ENCODE results near the gene SUGCT.
"Not testable (repeated sequence)": the region's sequence is repeated elsewhere in the genome, so short reads cannot be mapped to it uniquely, and the experiment has no call there.

SUGCT gene

DNA sequence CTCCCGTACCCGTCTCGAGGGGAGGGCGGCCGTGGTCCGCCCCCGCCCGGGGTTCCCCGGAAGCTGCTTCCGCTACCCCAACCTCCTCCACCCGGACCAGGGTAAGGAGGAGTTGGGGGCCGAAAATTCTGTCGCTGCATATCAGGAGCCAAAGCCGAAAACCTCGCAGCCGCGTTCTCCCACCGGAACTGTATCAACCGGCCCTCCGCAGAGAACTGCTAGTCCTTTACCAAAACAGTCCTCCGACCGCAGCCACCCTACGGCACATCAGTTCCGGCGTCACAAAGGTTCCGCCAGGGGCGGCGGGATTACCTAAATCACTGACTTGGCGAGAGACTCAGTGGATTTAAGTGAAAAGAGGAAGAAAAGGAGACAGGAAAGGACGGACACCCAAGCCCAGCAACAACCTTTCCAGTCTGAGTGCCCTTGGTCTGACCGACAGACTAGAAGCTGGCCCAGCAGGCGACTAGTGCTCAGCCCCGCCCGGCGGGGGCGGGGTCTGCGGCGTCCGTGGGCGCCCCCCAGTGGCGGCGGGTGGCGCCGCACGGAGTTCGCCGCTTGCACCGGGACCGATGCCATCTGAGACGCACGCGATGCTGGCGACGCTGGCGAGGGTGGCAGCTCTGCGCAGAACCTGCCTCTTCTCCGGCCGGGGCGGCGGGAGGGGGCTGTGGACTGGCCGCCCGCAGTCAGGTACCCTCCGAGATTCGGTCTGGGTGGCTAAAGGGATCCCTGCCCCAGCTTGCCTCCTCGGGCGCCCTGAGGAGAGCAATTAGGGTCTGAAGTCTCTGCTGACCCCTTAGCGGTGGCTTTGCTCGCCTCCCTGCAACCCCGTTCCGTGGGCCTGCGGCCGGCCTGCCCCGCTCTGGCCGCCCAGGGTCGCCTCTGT lies at the start of gene SUGCT, which contains the start of gene MPLKIP:
TSS of gene SUGCT (plus strand) at position 578 of the 889 bp plus-strand sequence.
TSS of gene MPLKIP (minus strand) at position 195 of the 889 bp plus-strand sequence. CDS start at position 140, 55 bp downstream.
- DNase-seq = peak; percentile 85

DNA sequence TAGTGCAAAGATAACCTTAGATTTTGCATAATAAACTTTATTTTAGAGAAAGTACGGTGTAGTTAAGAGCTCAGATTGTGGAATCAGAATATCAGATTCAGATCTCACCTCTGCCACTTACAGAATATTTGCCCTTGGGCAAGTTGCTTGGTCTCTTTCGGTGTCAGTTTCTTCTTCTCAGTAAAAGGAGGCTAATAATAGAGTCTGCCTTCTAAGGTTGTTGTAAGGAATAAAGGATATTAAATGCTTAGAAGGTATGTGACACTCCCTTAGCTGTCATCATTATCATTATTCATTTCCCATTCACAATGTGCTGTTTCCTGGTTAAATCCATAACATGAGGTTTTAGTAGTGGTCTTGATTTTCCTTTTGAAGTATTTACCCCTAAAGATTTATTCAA lies 42.6 kb upstream of the SUGCT start:
- no peak for DNase-seq

DNA sequence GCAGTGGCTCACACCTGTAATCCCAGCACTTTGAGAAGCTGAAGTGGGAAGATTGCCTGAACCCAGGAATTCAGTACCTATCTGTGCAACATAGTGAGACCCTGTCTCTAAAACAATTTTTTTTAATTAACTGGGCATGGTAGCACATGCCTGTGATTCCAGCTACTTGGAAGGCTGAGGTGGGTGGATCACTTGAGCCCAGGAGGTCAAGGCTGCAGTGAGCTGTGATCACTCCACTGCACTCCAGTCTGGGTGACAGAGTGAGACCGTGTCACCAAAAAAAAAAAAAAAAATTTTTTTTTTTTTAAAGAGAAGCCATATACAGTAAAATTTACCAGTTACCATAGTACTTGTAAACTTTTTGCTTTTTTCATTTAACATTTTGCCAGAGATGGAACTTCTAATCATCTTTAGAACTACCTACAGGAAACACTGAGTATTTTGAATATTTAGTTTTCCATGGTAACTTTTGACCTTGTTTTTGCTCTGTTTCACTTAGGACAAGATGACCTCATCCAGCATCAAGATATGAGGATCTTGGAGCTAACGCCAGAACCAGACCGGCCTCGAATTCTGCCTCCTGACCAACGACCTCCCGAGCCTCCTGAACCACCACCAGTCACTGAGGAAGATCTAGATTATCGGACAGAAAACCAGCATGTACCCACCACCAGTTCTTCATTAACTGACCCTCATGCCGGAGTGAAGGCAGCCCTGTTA lies 41.0 kb upstream of the SUGCT start:
- no peak for DNase-seq

DNA sequence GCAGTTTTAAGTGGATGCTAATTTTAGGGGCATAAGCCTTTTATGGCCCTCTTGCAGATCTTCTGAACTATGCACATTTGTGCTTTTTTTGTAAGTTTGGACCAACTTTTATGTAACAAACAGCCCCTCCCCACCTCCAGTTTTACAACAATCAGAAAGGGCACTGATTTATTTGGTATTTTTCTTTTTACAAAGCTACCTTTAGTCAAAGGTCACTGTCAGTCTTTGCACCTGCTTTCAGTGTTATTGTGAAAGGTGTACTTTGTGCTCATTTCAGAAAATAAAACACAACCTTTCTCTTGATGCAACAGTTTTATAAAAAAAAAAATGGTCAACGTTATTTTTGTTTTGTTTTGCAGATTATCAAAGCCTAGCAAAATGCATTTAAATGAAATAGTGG lies 39.6 kb upstream of the SUGCT start:
- DNase-seq = no peak

DNA sequence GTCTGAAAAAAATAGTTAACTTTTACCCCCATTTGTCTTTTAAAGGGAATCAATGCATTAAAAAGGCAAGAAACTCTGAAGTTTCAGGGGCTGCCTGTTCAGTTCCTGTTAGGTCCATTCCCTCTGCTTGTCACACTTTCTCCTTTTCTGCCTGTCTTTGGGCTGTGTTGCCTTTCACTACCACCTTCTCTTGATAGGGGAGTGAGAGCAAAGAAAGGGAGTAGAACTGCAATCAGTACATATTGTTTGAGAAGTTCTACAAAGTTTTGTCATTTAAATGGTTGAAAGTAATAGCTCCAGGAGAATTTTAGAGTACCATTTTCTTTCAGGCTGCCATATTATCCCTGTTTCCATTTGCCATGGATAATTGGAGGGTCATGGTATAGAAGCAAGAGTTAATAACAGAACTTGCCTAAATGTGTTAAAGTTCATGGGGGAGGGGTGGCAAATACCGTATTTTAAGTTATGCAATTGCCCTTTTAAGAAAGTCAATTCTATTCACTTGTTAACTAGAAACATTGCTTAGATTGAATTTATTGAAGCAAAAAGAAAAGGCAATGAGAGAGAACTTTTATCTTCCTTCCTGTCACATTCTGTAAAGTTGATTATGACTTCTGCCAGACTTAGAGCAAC lies 39.0 kb upstream of the SUGCT start:
- DNase-seq = no peak

DNA sequence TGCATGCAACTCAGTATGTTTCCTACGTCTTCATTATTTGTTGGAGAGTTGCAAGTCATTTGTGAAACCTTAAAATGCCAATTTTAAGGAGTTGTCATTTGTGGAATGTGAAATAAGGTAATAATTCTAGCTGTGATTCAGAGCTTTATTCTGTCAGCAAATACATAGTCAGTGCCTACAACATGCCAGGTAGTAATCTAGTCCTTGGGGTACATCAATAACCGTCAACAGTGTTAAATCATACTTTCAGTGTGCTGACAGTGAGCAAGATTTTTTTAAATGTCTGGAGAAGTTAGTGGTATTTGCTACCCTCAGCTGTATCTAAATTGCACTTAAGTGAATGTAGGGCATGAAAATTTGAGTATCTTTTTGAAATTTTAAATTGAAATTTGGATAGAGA lies 37.1 kb upstream of the SUGCT start:
- DNase-seq = no peak

DNA sequence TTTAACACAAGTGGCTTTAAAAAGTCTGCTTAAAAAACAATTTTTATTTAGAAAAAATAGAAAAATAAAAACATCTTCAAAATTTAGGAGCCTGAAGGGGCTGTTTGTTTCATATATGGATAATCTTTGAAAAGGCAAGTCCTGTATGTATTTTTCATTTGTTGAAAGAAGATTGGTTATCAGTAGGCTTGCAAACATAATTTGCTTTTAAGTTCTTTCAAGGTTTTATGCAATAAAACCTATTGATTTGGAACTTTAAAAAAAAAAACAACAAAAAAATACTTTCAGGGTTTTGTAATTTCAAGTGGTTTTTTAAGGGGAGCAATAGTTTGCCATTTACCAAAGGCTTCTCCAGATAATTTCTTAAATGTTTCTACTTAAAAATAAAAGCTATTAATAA lies 36.0 kb upstream of the SUGCT start:
- no peak for DNase-seq

DNA sequence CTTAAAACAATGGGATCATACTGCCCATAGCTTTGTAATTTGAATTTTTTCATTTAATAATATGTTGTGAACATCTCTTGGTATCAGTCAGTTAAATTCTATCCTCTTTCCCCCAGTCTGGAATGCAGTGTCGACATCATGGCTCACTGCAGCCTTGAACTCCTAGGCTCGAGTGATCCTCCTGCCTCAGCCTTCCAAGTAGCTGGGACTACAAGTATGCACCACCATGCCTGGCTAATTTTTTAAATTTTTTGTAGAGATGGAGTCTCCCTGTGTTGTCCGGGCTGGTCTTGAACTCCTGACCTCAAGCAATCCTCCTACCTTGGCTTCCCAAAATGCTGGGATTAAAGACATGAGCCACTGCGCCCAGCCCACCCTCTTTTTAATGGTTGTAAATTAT lies 35.0 kb upstream of the SUGCT start:
- no peak for DNase-seq

DNA sequence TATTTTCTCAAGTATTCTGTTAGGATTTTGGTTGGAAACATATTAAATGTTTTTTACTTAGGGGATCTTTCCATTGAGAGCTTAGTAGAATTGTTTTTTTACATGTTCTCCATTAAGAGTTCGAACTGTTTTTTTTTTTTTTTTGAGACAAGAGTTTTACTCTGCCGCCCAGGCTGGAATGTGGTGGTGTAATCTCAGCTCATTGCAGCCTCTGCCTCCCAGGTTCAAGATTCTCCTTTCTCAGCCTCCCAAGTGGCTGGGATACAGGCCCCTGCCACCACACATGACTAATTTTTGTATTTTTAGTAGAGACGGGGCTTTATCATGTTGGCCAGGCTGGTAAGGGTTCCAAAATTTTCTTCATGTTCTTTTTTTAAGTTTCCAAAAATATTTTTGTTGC lies 33.6 kb upstream of the SUGCT start:
- DNase-seq = no peak

DNA sequence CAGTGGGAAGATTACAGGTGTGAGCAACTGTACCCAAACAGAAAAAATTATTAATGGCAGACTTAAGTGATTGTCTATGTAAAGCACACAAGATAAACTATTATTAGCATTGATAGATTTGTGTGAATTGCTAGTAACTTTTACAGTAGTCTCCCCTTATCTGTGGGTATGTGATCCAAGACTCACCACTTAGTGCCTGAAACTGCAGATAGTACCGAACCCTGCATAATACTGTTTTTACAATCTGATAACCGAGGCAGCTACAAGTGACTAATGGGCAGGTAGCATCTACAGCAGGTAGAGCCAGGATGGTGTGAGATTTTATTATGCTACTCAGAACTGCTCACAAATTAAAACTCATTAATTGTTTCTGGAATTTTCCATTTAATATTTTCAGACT lies 31.9 kb upstream of the SUGCT start:
- DNase-seq = no peak

DNA sequence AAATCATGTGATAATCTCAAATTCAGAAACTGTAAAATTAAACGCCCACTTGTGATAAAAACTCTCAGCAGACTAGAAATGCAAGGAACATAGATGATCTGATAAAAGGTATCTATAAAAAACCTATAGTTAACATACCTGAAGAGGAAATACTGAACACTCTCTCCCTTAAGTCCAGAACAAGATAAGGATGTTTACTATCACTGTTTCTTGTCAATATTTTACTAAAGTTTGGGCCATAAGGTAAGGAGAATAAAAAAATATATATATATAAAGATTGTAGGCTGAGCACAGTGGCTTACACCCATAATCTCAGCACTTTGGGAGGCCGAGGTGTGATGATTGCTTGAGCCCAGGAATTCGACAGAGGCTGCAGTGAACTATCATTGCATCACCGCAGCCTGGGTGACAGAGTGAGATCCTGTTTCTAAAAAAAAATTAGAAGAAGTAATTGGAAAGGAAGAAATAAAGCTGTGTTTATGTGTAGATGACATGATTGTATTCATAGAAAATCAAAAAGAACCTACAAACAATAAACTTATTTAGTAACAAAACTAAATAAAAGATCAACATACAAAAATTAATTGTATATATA lies 28.8 kb upstream of the SUGCT start:
- no peak for DNase-seq

DNA sequence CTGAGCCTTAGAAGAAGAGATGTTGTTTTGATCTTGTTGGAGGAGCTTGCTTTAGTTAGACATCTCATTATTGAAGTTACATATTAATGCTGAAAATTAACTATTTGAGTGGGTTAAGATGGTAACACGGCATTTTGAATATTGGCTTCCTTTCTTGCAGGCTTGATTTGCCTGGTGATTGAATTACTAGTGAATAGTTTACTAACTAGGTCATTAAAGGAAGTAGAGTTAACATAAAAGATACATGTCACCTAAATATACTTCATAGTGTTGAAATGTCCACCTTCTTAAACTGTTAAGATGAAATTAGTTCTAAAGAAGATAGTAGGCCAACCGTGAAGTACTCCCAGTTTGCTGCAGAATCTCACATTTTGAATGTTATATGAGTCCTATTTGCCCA lies 18.9 kb upstream of the SUGCT start:
- no peak for DNase-seq

DNA sequence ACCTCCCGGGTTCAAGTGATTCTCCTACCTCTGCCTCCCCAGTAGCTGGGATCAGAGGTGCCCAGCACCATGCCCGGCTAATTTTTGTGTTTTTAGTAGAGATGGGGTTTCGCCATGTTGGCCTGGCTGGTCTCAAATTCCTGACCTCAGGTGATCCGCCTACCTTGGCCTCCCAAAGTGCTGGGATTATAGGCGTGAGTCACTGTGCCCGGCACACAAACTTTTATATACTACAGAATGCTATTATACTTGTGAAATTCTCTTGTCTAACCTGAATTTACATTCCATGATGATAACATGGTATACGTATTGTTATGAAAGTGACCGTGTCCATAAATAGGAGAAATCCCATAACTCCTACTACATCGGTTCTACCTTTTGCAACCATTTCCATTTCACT lies 17.6 kb upstream of the SUGCT start:
- DNase-seq = not testable (repeated sequence)

DNA sequence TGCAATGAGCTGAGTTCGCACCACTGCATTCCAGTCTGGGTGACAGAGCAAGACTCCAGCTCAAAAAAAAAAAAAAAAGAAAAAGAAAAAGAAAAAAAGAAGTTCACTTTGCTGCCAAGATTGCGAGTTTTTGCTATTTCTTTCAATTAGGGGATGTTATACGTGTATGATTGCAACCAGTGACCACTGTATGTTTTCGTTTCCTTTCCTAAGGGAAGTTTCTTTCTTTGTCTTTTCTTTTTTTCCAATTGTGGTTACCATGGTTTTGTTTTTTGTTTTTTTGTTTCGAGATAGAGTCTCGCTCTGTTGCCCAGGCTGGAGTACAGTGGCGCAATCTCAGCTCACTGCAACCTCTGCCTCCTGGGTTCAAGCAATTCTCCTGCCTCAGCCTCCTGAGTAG lies 16.6 kb upstream of the SUGCT start:
- not testable (repeated sequence) for DNase-seq

DNA sequence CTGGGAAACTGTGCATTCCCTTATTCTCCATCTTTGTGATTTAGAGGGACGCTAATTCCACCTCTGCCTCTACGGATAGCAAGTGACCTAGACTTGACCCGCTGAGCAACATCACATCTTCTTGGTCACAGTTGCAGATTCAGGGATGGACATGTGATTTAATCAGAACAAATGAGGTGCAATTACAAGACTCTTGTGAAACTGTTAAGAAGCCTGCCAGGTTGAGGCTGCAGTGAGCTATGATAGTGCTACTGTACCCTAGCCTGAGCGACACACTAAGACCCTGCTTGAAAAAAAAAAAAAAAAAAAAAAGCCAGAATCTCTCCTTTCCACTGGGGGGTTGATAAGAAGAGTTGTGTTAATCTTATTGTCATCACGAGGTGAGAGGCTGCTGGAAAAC lies 14.8 kb upstream of the SUGCT start:
- DNase-seq = no peak

DNA sequence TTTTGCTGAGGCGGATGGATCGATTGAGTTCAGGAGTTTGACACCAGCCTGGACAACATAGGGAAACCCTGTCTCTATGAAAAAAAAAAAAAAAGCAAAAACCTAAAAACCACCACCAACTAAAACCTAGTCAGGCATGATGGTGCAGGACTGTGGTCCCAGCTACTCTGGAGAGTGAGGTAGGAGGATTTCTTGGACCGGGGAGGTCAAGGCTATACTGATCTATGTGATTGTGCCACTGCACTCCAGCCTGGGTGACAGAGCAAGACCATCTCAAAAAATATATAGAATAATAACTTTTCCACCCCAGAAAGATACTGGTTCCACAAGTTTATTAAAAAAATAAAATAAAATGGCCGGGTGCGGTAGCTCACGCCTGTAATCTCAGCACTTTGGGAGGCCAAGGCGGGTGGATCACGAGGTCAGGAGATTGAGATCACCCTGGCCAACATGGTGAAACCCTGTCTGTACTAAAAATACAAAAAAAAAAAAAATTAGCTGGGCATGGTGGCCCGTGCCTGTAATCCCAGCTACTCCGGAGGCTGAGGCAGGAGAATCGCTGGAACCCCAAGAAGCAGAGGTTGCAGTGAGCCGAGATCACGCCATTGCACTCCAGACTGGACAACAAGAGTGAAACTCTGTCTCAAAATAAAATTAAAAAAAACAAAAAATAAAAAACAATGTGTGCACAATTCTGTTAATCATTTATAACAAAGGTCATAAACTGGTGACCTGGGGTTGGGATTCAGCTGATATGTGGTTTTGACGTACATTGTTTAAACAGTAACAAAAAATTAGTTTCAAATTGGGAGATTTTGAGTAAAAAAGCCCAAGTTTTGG lies 12.5 kb upstream of the SUGCT start:
- DNase-seq = not testable (repeated sequence)

DNA sequence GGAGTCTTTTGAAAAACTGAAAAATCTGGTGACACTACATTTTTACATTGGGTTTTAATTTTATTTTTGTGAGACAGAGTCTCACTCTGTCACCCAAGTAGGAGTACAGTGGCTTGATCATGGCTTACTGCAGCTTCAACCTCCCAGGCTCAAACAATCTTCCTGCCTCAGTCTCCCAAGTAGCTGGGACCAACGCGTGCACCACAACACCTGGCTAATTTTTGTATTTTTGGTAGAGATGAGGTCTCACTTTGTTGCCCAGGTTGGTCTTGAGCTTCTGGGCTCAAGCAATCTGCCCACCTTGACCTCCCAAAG lies 11.9 kb upstream of the SUGCT start:
- no peak for DNase-seq

DNA sequence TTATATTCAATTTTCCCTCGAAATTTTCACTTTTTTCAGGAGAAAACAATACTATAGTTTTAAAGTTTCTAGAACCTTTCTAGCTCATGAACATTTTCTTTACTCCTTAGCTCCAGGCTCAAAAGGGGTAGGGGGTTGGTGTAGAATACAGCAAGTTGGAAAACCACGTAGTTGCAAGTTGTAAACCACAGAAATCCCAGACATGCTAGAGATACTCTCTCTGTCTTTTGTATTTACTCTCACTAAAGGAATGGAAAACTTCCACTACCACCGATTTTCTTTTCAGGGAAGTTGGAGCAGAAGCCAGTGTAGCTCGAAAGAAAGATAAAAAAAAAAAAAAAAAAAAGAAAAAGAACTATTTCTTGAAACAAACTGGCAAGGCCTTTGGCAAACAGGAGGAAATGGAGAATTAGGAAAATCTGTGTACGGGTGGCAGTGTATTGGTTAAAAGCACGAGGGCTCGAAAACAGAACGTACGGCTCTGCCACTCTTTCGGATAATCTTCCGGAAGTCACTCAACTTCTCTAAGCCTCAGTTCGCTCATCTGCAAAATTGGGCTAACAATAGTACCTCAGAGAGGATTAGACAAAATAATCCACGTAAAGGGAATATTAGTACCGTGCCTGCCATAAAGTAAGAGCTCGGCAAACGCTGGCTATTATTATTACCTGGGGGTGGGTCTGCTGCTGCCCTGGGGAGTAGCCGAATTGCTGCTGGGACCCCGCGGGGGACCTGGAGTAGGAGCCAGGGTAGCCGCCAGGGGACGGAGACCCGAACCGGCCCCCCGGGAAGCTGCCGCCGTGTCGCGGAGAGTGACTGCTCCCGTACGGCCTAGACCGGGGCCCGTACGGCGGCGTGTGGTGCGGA lies 1.0 kb upstream of the SUGCT start:
- DNase-seq = no peak

DNA sequence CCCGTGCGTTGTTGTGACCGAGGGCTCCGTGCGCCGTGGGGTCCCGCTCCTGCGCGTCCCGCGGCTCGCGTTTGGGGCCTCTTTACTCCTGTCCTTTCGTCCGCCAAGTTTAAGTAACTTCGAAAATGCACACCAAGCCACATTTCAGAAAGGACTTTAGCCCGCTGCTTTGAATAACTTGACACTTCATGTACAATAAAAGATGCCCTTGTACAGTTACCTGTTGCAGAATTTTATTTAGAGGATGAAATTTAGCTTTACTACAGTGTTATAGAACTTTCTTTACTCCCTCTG lies 459 bp downstream of the SUGCT start:
- no peak for DNase-seq

DNA sequence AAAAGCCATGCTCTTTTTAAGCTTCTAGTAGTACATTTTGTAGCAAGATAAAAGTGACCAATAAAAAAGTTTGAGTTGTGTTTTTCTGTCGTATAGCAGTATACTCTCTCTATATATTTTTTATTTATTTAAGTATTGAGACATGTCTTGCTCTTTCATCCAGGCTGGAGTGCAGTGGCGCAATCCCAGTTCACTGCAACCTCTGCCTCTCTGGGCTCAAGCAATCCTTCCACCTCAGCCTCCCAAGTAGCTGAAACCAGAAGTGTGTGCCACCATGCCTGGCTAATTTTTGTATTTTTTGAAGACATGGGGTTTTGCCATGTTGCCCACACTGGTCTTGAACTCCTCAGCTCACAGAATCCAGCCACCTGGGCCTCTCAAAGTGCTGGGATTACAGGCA lies 2.8 kb downstream of the SUGCT start:
- no peak for DNase-seq

DNA sequence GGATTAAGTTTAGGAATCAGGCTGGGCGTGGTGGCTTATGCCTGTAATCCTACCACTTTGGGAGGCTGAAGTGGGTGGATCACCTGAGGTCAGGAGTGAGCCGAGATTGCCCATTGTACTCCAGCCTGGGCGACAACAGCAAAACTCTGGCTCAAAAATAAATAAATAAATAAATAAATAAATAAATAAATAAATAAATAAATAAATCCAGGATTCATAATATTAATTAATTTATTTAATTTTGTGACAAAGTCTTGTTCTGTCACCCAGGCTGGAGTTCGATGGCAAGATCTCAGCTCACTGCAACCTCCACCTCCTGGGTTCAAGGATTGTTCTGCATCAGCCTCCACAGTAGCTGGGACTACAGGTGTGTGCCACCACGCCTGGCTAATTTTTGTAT lies 4.2 kb downstream of the SUGCT start:
- DNase-seq = no peak

DNA sequence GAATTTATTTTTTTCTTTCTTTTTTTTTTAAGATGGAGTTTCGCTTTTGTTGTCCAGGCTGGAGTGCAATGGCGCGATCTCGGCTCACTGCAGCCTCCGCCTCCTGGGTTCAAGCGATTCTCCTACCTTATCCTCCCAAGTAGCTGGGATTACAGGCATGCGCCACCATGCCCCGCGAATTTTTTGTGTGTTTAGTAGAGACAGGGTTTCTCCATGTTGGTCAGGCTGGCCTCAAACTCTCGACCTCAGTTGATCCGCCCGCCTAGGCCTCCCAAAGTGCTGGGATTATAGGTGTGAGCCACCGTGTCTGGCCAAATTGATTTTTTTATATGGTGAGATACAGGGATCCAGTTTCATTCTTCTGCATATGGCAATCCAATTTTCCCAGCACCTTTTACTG lies 5.1 kb downstream of the SUGCT start:
- DNase-seq = not testable (repeated sequence)

Measured in kidney glomerular epithelial cell (primary cell).